Thyroid gland (tissue), 4 donors: ENCODE measurements around the gene ACSS1.
"Not testable (repeated sequence)": the region's sequence is repeated elsewhere in the genome, so short reads cannot be mapped to it uniquely, and the experiment has no call there.

Experiments used
- POLR2A ChIP-seq, 2 donors: fragments of 450-650 bp; IDR thresholded peaks; one replicate each; pipeline ENCODE4 v1.6.1; 2017; ENCODE audit warnings: antibody characterized with exemption in 2 of 2, mild to moderate bottlenecking in 2 of 2, moderate library complexity in 1 of 2
- TF ChIP-seq, protein P1 (sequence below), 6 experiments: fragments of 200-600 bp in 3 of 6; fragments of 450-650 bp in 3 of 6; sonication (generic) in 3 of 6; IDR thresholded peaks; one replicate each; pipeline ENCODE4 v1.5.1; 2016 to 2019; ENCODE audit warnings: antibody characterized with exemption in 6 of 6, mild to moderate bottlenecking in 2 of 6, inconsistent platforms in 1 of 6, moderate library complexity in 1 of 6

DNA sequence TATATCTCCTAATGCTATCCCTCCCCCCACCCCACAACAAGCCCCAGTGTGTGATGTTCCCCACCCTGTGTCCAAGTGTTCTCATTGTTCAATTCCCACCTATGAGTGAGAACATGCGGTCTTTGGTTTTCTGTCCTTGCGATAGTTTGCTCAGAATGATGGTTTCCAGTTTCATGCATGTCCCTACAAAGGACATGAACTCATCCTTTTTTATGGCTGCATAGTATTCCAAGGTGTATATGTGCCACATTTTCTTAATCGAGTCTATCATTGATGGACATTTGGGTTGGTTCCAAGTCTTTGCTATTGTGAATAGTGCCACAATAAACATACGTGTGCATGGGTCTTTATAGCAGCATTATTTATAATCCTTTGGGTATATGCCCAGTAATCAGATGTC is 56.6 kb downstream of the ACSS1 start:
- TF ChIP-seq, protein P1, sequence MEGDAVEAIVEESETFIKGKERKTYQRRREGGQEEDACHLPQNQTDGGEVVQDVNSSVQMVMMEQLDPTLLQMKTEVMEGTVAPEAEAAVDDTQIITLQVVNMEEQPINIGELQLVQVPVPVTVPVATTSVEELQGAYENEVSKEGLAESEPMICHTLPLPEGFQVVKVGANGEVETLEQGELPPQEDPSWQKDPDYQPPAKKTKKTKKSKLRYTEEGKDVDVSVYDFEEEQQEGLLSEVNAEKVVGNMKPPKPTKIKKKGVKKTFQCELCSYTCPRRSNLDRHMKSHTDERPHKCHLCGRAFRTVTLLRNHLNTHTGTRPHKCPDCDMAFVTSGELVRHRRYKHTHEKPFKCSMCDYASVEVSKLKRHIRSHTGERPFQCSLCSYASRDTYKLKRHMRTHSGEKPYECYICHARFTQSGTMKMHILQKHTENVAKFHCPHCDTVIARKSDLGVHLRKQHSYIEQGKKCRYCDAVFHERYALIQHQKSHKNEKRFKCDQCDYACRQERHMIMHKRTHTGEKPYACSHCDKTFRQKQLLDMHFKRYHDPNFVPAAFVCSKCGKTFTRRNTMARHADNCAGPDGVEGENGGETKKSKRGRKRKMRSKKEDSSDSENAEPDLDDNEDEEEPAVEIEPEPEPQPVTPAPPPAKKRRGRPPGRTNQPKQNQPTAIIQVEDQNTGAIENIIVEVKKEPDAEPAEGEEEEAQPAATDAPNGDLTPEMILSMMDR (IDR thresholded peaks at IDR 0.05), result not testable (repeated sequence)
- not testable (repeated sequence) for TF ChIP-seq POLR2A (IDR thresholded peaks at IDR 0.05)
